MM.1S (cell line): Measurements from ENCODE around the gene ADAM8.

Source experiments
- DNase-seq: peaks from one replicate; pipeline ENCODE4 v3.0.0-alpha.2; 2015
- H2AFZ ChIP-seq: fragments of 300-600 bp; sonication (generic); 2 replicates; pipeline ENCODE4 v1.6.0; 2016; ENCODE audit warnings: antibody characterized with exemption, low read length
- H3F3A ChIP-seq: fragments of 300-600 bp; sonication (generic); 2 replicates; pipeline ENCODE4 v1.6.1; 2016; ENCODE audit warnings: mild to moderate bottlenecking, antibody characterized with exemption, low read length, moderate library complexity, mixed read lengths; ENCODE audit not compliant: insufficient read depth
- H3K27ac ChIP-seq: fragments of 300-600 bp; sonication (generic); 2 replicates; pipeline ENCODE4 v1.5.1; 2016; ENCODE audit warnings: mild to moderate bottlenecking, low read length
- H3K27me3 ChIP-seq: fragments of 300-600 bp; sonication (generic); replicated peaks from 2 replicates; pipeline ENCODE4 v1.6.0; 2016; ENCODE audit warnings: low read length; ENCODE audit not compliant: insufficient read depth
- H3K36me3 ChIP-seq: fragments of 300-600 bp; sonication (generic); replicated peaks from 2 replicates; pipeline ENCODE4 v1.6.1; 2016; ENCODE audit warnings: mild to moderate bottlenecking, low read length, mixed read lengths; ENCODE audit not compliant: insufficient read depth
- H3K4me1 ChIP-seq: fragments of 300-600 bp; sonication (generic); 2 replicates; pipeline ENCODE4 v1.6.1; 2016; ENCODE audit warnings: low read length, mixed read lengths
- H3K4me2 ChIP-seq: fragments of 300-600 bp; sonication (generic); 2 replicates; pipeline ENCODE4 v1.6.0; 2016; ENCODE audit warnings: low read depth, low read length
- H3K4me3 ChIP-seq: fragments of 300-600 bp; sonication (generic); 2 replicates; pipeline ENCODE4 v1.5.1; 2016; ENCODE audit warnings: low read length, mixed read lengths
- H3K79me2 ChIP-seq: fragments of 300-600 bp; sonication (generic); 2 replicates; pipeline ENCODE4 v1.6.1; 2016; ENCODE audit warnings: mixed run types, low read length, mixed read lengths
- H3K9ac ChIP-seq: fragments of 300-600 bp; sonication (generic); 2 replicates; pipeline ENCODE4 v1.6.1; 2016; ENCODE audit warnings: low read length, mixed read lengths
- H3K9me2 ChIP-seq: fragments of 300-600 bp; sonication (generic); replicated peaks from 2 replicates; pipeline ENCODE4 v1.6.1; 2016; ENCODE audit warnings: mild to moderate bottlenecking, low read length, mixed read lengths; ENCODE audit not compliant: insufficient read depth
- H3K9me3 ChIP-seq: fragments of 300-600 bp; sonication (generic); replicated peaks from 2 replicates; pipeline ENCODE4 v1.6.1; 2016; ENCODE audit warnings: mild to moderate bottlenecking, low read length, mixed read lengths; ENCODE audit not compliant: insufficient read depth
- H4K20me1 ChIP-seq: fragments of 300-600 bp; sonication (generic); 2 replicates; pipeline ENCODE4 v1.6.1; 2016; ENCODE audit warnings: mild to moderate bottlenecking, low read length, moderate library complexity, mixed read lengths; ENCODE audit not compliant: insufficient read depth
- CTCF ChIP-seq: fragments of 300-600 bp; sonication (generic); IDR thresholded peaks from 2 replicates; pipeline ENCODE4 v1.5.1; 2016; ENCODE audit warnings: antibody characterized with exemption, low read length, mixed read lengths
- EZH2 ChIP-seq: fragments of 300-600 bp; sonication (generic); optimal IDR thresholded peaks from 2 replicates; pipeline ENCODE3; 2017; ENCODE audit warnings: low read depth, mild to moderate bottlenecking, antibody characterized with exemption, low read length, mixed read lengths
- EZH2phosphoT487 ChIP-seq: fragments of 300-600 bp; sonication (generic); IDR thresholded peaks from 2 replicates; pipeline ENCODE4 v1.6.1; 2018; ENCODE audit warnings: antibody characterized with exemption, low read length

ADAM8 gene

GRCh38 chr10:133255323-133255722, 21.3 kb downstream of the ADAM8 start:
- Histone ChIP-seq H3K79me2 (no peaks in the 10 kb centered on the region), H3K4me1 (peaks cover 16% of the 10 kb centered on the region), H3K9ac (no peak overlapping the region), H3K9me3 (no peaks in the 10 kb centered on the region), H3K4me2 (no peak overlapping the region), H2AFZ (no peak overlapping the region), H4K20me1 (no peaks in the 10 kb centered on the region), H3K27me3 (peaks cover 63% of the 10 kb centered on the region), H3K9me2 (no peaks in the 10 kb centered on the region), H3K4me3 (no peak overlapping the region), H3K36me3 (no peaks in the 10 kb centered on the region), H3F3A (peaks cover 3% of the 10 kb centered on the region; the same call in 1 of the 2 replicates), H3K27ac (no peak overlapping the region)
- DNase-seq, result no peak
- TF ChIP-seq EZH2phosphoT487 (no peak), CTCF (no peak), EZH2 (no peak)

GRCh38 chr10:133254421-133255120, 22.1 kb downstream of the ADAM8 start:
- peaks cover 11% of the 10 kb centered on the region for H3K4me1 ChIP-seq
- H3K4me2 ChIP-seq, result no peak overlapping the region
- H3K9me3 ChIP-seq, result no peaks in the 10 kb centered on the region
- H2AFZ ChIP-seq, result no peak overlapping the region
- H3K27me3 ChIP-seq, result peaks cover 71% of the 10 kb centered on the region
- TF ChIP-seq CTCF (no peak), EZH2 (no peak), EZH2phosphoT487 (no peak)
- H3K27ac ChIP-seq, result no peak overlapping the region
- H4K20me1 ChIP-seq, result no peaks in the 10 kb centered on the region
- no peak overlapping the region for H3K4me3 ChIP-seq
- no peaks in the 10 kb centered on the region for H3K9me2 ChIP-seq
- H3K79me2 ChIP-seq, result no peaks in the 10 kb centered on the region
- no peak overlapping the region for H3K9ac ChIP-seq
- no peaks in the 10 kb centered on the region for H3K36me3 ChIP-seq
- no peak for DNase-seq
- H3F3A ChIP-seq, result no peaks in the 10 kb centered on the region

GRCh38 chr10:133253361-133253955, 23.2 kb downstream of the ADAM8 start:
- Histone ChIP-seq H3K9ac (no peak overlapping the region), H3K27ac (no peak overlapping the region), H3K79me2 (no peaks in the 10 kb centered on the region), H3K9me3 (no peaks in the 10 kb centered on the region), H3K27me3 (peaks cover 82% of the 10 kb centered on the region), H4K20me1 (no peaks in the 10 kb centered on the region), H3K4me3 (no peak overlapping the region), H3K36me3 (no peaks in the 10 kb centered on the region), H3K4me2 (no peak overlapping the region), H3K4me1 (no peaks in the 10 kb centered on the region; the same call in 1 of the 2 replicates), H3F3A (no peaks in the 10 kb centered on the region), H2AFZ (no peak overlapping the region), H3K9me2 (no peaks in the 10 kb centered on the region)
- no peak for TF ChIP-seq EZH2
- no peak for TF ChIP-seq EZH2phosphoT487
- no peak for TF ChIP-seq CTCF
- no peak for DNase-seq
